HL-60 (cell line): ENCODE results near the gene CHI3L2.

Source experiments
- CTCF ChIP-seq: IDR thresholded peaks from one replicate; pipeline ENCODE4 v1.5.1; 2011; ENCODE audit warnings: low read length, control low read depth, inconsistent platforms; ENCODE audit not compliant: insufficient read depth
- GABPA ChIP-seq: IDR thresholded peaks from 2 replicates; pipeline ENCODE4 v1.6.1; 2012; ENCODE audit warnings: low read depth
- POLR2AphosphoS5 ChIP-seq: IDR thresholded peaks from 2 replicates; pipeline ENCODE4 v1.6.1; 2012; ENCODE audit warnings: low read depth
- SPI1 ChIP-seq: IDR thresholded peaks from 2 replicates; pipeline ENCODE4 v1.6.1; 2012; ENCODE audit warnings: low read depth, mild to moderate bottlenecking, borderline replicate concordance
- TF ChIP-seq, protein P1 (sequence below): IDR thresholded peaks from 2 replicates; pipeline ENCODE4 v1.6.1; 2012; ENCODE audit warnings: low read depth; ENCODE audit not compliant: insufficient replicate concordance

DNA sequence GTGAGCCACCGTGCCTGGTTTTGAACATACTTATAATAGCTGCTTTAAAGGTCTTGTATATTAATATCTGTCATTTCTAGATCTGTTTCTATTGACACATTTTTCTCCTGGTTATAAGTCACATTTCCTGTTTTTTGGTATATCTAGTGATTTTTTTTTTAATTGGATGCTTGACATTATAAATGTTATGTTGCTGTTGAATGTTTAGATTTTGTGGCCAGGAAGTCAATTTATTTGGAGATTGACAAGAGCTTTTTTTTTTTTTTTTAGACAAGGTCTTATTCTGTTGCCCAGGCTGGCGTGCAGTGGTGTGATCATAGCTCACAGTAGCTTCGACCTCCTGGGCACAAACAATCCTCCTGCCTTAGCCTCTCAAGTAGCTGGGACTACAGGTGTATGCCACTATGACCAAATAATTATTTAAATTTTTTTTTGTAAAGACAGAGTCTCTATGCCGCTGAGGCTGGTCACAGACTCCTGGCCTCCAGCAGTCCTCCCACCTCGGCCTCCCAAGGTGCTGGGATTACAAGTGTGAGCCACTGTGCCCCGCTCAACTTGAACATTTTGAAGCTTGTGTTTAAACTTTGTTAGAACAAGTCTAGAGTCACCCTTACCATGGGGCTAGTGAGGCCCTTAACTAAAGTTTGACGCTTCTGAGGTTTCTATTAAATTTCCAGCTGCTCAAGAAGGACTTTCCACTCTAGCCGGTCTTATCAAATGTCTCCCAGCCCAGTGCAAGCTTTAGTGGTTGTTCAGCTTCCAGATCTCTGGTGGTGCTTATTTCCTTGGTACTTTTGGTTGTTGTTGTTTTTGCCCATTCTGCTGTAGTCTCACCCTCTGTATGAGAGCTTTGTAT, 8.6 kb upstream of the CHI3L2 start:
- no peak for TF ChIP-seq POLR2AphosphoS5
- TF ChIP-seq CTCF: no peak
- TF ChIP-seq GABPA: no peak
- TF ChIP-seq, protein P1, sequence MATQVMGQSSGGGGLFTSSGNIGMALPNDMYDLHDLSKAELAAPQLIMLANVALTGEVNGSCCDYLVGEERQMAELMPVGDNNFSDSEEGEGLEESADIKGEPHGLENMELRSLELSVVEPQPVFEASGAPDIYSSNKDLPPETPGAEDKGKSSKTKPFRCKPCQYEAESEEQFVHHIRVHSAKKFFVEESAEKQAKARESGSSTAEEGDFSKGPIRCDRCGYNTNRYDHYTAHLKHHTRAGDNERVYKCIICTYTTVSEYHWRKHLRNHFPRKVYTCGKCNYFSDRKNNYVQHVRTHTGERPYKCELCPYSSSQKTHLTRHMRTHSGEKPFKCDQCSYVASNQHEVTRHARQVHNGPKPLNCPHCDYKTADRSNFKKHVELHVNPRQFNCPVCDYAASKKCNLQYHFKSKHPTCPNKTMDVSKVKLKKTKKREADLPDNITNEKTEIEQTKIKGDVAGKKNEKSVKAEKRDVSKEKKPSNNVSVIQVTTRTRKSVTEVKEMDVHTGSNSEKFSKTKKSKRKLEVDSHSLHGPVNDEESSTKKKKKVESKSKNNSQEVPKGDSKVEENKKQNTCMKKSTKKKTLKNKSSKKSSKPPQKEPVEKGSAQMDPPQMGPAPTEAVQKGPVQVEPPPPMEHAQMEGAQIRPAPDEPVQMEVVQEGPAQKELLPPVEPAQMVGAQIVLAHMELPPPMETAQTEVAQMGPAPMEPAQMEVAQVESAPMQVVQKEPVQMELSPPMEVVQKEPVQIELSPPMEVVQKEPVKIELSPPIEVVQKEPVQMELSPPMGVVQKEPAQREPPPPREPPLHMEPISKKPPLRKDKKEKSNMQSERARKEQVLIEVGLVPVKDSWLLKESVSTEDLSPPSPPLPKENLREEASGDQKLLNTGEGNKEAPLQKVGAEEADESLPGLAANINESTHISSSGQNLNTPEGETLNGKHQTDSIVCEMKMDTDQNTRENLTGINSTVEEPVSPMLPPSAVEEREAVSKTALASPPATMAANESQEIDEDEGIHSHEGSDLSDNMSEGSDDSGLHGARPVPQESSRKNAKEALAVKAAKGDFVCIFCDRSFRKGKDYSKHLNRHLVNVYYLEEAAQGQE: no peak
- TF ChIP-seq SPI1: no peak
